HG02678 (cell line): ENCODE data around the gene GPR31.
"Not testable (repeated sequence)": the region's sequence is repeated elsewhere in the genome, so short reads cannot be mapped to it uniquely, and the experiment has no call there.

Experiments
- ATAC-seq: cut with Tn5 transposase; IDR thresholded peaks from one replicate; pipeline ENCODE4 v1.9.1; 2021; ENCODE audit warnings: mild to moderate bottlenecking, moderate library complexity; ENCODE audit not compliant: unreplicated experiment

The GPR31 gene

GRCh38 chr6:167168296-167168695 is 10.5 kb upstream of the GPR31 start:
- ATAC-seq: not testable (repeated sequence)

GRCh38 chr6:167167699-167168098 is 9.9 kb upstream of the GPR31 start:
- not testable (repeated sequence) for ATAC-seq

GRCh38 chr6:167165858-167166471 is 8.2 kb upstream of the GPR31 start:
- no peak for ATAC-seq

- ATAC-seq: no peak
Observed at GRCh38 chr6:167164261-167164660, 6.5 kb upstream of the GPR31 start.

DNA sequence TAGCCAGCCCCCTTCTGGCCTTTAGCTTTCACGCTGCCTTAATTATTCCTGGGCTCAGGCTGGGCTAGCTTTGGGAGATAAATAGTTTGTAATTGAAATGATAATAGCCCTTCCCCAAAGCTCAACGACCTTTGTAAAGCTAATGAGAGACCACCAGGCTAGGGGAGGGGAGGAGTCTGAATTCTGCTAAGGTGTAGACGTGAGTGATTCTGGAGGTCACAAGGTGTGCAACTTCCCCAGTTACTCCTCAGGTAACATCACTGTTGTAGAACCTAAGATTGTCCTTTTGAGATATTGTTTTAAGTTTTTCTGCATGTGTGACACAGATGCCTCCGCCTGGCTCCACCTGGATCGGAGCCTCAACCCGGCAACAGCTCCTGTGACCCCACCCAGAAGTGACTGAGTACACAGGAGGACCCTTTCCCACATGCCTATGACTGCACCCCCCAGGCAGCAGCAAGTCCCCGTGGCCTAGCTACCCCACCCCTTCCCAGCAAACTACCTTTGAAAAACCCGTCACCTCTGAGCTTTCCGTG is 5.8 kb upstream of the GPR31 start:
- no peak for ATAC-seq

- ATAC-seq: no peak
Observed at GRCh38 chr6:167162591-167162990, 4.8 kb upstream of the GPR31 start.

GRCh38 chr6:167161851-167162467 is 4.2 kb upstream of the GPR31 start:
- ATAC-seq: no peak

GRCh38 chr6:167157414-167157813 is 366 bp downstream of the GPR31 start:
- no peak for ATAC-seq

DNA sequence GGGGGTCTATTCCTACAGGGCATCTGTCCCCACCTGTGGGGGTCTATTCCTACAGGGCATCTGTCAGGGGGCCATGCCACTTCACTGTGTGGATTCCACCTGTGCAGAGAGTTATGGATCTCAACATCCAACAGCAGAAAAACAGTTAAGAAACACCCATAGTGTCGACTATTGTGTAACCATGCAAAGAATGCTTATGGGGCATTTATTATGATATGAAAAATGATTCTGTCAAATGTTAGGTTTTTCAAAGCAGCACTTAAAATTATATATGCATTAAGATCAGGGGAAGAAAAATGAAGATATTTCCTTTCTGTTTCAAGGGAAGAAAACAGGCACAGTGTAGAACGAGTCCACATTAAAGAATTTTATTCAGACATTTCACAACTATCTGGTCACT is 2.9 kb downstream of the GPR31 start:
- no peak for ATAC-seq

GRCh38 chr6:167154291-167154690 is 3.5 kb downstream of the GPR31 start:
- ATAC-seq: no peak

DNA sequence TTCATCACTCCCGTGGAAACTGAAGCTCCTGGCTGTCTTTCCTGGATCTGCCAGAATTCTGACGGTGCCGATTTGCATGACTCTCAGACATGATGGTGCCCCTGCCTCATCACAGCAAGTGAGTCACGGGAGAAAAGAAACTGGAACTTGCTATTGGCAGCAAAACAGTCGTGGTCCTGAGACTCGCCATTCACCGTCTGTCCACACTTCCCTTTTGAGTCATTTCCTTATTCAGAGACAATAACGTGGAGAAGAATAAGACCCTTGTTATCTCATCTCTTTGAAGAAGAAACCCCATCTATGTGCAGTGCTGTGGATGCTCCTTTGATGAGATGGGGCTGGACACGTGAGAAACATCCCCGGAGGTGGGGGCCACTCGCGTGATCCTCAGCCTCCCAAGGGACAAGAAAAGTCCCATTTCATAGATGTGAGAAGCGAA is 4.2 kb downstream of the GPR31 start:
- ATAC-seq: peak; percentile 60

- ATAC-seq: peak; percentile 45
Observed at GRCh38 chr6:167152862-167153261, 4.9 kb downstream of the GPR31 start.

- no peak for ATAC-seq
Observed at GRCh38 chr6:167151648-167152047, 6.1 kb downstream of the GPR31 start.

GRCh38 chr6:167150941-167151549 is 6.7 kb downstream of the GPR31 start:
- ATAC-seq: peak; percentile 59

DNA sequence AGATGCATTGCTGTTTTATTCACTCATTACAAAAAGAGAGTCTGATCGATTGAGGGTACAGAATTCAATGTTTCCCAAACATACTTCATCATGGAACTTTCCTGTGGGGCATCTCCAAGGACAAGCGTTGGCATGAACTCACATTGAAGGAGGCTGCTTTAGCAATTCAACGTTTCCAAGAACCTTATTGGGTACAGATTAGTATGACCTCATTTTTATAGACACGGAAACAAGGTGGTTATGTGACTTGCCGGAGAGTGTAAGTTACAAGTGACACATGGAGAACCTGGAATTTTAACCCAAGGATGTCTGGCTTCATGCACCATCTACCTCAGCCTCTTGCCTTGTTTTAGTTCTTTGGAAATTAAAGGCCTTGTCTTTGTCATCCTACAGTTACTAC is 8.8 kb downstream of the GPR31 start:
- no peak for ATAC-seq

DNA sequence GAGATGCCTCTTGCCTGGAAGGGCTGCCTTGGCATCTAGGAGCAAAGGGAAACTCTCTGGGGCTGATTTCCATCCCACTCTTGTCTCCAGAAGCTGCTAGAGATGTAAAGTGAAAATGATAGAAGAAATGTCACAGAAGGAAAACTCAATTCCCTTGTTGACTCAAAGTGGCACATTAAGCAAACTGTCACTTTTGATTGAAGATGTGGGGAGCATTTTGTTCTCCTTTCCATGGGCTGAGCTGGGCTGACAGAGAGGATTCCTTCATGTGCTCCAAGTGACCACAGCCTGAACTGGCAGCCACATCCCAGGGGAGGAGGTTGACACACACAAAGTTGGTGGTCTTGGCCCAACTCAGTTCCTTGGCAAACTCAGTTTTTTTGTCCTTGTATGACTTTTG is 9.8 kb downstream of the GPR31 start:
- ATAC-seq: no peak

DNA sequence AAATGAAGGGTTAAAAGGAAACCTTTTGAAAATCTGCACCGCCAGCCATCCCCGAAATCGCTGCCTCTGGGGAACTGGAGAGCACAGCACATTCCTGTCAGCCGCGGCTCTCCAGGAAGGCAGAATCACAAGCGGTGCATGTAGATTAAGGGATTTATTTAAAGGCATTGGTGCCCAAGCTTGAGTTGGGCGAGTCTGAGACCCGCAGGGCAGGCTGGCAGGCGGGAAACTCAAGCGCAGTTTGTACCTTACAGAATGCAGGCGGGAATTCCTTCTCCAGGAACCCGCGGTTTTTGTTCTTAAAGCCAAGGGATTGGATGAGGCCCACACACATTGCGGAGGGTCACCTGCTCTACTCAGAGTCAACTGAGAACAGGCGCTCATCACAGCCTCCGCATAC is 10.8 kb downstream of the GPR31 start:
- ATAC-seq: no peak

DNA sequence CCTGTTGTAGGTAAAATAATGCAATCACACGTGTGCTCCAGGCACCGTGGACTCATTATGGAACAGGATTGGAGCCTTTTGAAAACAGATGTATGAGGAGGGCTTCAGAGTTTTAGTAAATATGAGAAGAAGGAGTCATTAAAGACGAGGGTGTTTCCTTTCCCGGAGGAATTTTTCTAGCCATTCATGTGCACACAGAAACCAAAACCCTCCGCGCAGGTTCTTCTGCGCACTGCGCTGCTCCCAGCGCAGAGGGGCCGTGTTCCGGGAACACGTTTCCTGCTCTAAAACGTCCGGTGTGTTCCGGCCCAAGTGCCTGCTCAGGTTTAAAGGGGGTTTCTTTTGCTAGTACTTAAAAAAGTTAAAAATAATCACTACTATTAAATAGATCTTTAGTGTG is 11.6 kb downstream of the GPR31 start:
- ATAC-seq: no peak

- ATAC-seq: no peak
Observed at GRCh38 chr6:167145461-167145860, 12.3 kb downstream of the GPR31 start.

DNA sequence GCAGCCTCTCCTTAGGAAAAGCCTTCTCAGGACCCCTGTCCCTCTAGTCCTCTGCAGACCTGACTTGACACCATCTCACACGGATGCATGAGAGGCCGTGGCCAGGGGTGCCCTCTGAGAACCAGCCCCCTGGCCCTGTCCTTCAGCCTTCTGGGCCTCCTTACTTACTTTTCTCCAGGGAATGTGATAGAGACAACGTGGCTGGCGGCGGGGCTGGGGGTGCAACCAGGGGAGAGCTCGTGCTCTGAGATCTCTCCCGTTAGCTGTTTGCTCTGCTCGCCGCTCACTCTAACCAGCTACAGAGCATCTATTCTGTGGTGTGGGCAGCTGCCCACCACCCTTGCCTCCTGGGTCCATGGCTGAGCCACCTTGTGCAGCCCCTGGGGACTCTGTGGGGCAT is 14.7 kb downstream of the GPR31 start:
- ATAC-seq: no peak

GRCh38 chr6:167142433-167142761 is 15.4 kb downstream of the GPR31 start:
- no peak for ATAC-seq

- no peak for ATAC-seq
Observed at GRCh38 chr6:167141667-167142432, 15.9 kb downstream of the GPR31 start.
